GM21723 (cell line): ENCODE data around the gene HPF1.
"Not testable (repeated sequence)": the region's sequence is repeated elsewhere in the genome, so short reads cannot be mapped to it uniquely, and the experiment has no call there.

Experiments
- ATAC-seq: cut with Tn5 transposase; IDR thresholded peaks from one replicate; pipeline ENCODE4 v1.9.1; 2021; ENCODE audit warnings: mild to moderate bottlenecking, moderate library complexity; ENCODE audit not compliant: unreplicated experiment

Gene HPF1

GRCh38 chr4:169757575-169758184 lies at the start of gene HPF1:
Gene HPF1 (minus strand): TSS chr4:169757944. CDS start chr4:169757877, 67 bp downstream.
- peak; percentile 95 for ATAC-seq

- ATAC-seq: not testable (repeated sequence)
Observed at GRCh38 chr4:169806770-169807169, 49.0 kb upstream of the HPF1 start.

- no peak for ATAC-seq
Observed at GRCh38 chr4:169803413-169803812, 45.7 kb upstream of the HPF1 start.

GRCh38 chr4:169802873-169803272 lies 45.1 kb upstream of the HPF1 start:
- no peak for ATAC-seq

- no peak for ATAC-seq
Observed at GRCh38 chr4:169800541-169800940, 42.8 kb upstream of the HPF1 start.

- ATAC-seq: no peak
Observed at GRCh38 chr4:169799260-169799659, 41.5 kb upstream of the HPF1 start.

- no peak for ATAC-seq
Observed at GRCh38 chr4:169795585-169795984, 37.8 kb upstream of the HPF1 start.

- ATAC-seq: no peak
Observed at GRCh38 chr4:169791527-169792156, 33.9 kb upstream of the HPF1 start.

- no peak for ATAC-seq
Observed at GRCh38 chr4:169791062-169791461, 33.3 kb upstream of the HPF1 start.

GRCh38 chr4:169774466-169775445 lies 17.0 kb upstream of the HPF1 start:
- ATAC-seq: peak; percentile 46

GRCh38 chr4:169773889-169774288 lies 16.1 kb upstream of the HPF1 start:
- ATAC-seq: no peak

GRCh38 chr4:169771556-169772080 lies 13.9 kb upstream of the HPF1 start:
- not testable (repeated sequence) for ATAC-seq

GRCh38 chr4:169770416-169770815 lies 12.7 kb upstream of the HPF1 start:
- ATAC-seq: no peak

GRCh38 chr4:169768385-169768784 lies 10.6 kb upstream of the HPF1 start:
- no peak for ATAC-seq

- ATAC-seq: no peak
Observed at GRCh38 chr4:169766741-169767140, 9.0 kb upstream of the HPF1 start.

- no peak for ATAC-seq
Observed at GRCh38 chr4:169765835-169766234, 8.1 kb upstream of the HPF1 start.

- ATAC-seq: no peak
Observed at GRCh38 chr4:169761846-169762245, 4.1 kb upstream of the HPF1 start.

GRCh38 chr4:169758401-169758962 lies 738 bp upstream of the HPF1 start:
- ATAC-seq: peak; percentile 1

GRCh38 chr4:169756971-169757574 lies 671 bp downstream of the HPF1 start:
- ATAC-seq: peak; percentile 31

- ATAC-seq: no peak
Observed at GRCh38 chr4:169745291-169745690, 12.5 kb downstream of the HPF1 start.

- no peak for ATAC-seq
Observed at GRCh38 chr4:169744601-169745000, 13.1 kb downstream of the HPF1 start.
